DMS114 treated with DMSO at 0.1 percent for 48 hours (cell line): ENCODE results near the gene APH1A.
"Not testable (repeated sequence)": the region's sequence is repeated elsewhere in the genome, so short reads cannot be mapped to it uniquely, and the experiment has no call there.

Experiments used
- DNase-seq: peaks from one replicate; lab custom pipeline; 2025; ENCODE audit not compliant: unreplicated experiment; lab: John Stamatoyannopoulos, UW

APH1A gene

GRCh38 chr1:150234309-150234565 is 34.6 kb downstream of the APH1A start:
- no peak for DNase-seq

GRCh38 chr1:150233359-150234308 is 35.2 kb downstream of the APH1A start:
- DNase-seq: peak; percentile 37

GRCh38 chr1:150232921-150233320 is 35.9 kb downstream of the APH1A start:
- not testable (repeated sequence) for DNase-seq

GRCh38 chr1:150228246-150228645 is 40.6 kb downstream of the APH1A start:
- not testable (repeated sequence) for DNase-seq

- no peak for DNase-seq
Observed at GRCh38 chr1:150227228-150227627, 41.6 kb downstream of the APH1A start.

- DNase-seq: no peak
Observed at GRCh38 chr1:150226486-150226885, 42.3 kb downstream of the APH1A start.

- no peak for DNase-seq
Observed at GRCh38 chr1:150225546-150225945, 43.3 kb downstream of the APH1A start.

GRCh38 chr1:150224983-150225382 is 43.8 kb downstream of the APH1A start:
- no peak for DNase-seq

- DNase-seq: peak; percentile 39
Observed at GRCh38 chr1:150221552-150221951, 47.3 kb downstream of the APH1A start.

- not testable (repeated sequence) for DNase-seq
Observed at GRCh38 chr1:150215855-150216254, 53.0 kb downstream of the APH1A start.
